ENCODE data around the gene SLC16A6. TPM values are rescaled to one million over a fixed set of nuclear protein-coding genes. Genes with fewer than 3 reads are reported as not detected.
"Not testable (repeated sequence)": the region's sequence is repeated elsewhere in the genome, so short reads cannot be mapped to it uniquely, and the experiment has no call there.

SLC16A6 gene
- total RNA-seq: 10 to 100 TPM in 1 of 9 donors, 1 to 10 TPM in 7, under 1 TPM in 1; 0.84 to 83.0 (median 2.6) TPM
- polyA plus RNA-seq: 10 to 100 TPM in 1 of 3 donors, 1 to 10 TPM in 1, under 1 TPM in 1; 0.47 to 59.7 (median 1.1) TPM
- long read RNA-seq, donor 1: 0 reads
- long read RNA-seq, donor 2: 0 reads
- long read RNA-seq, donor 3, partial matches to known transcripts: 0 of 3 reads
- long read RNA-seq, donor 3, other reads (novel, unspliced or antisense): 0 of 3 reads
- long read RNA-seq, donor 4, partial matches to known transcripts: 0 of 1 reads
- long read RNA-seq, donor 4, other reads (novel, unspliced or antisense): 1 of 1 reads
- long read RNA-seq, donor 5, partial matches to known transcripts: 0 of 4 reads
- long read RNA-seq, donor 5, other reads (novel, unspliced or antisense): 0 of 4 reads
- long read RNA-seq, donor 6: 0 reads
- long read RNA-seq, donor 7: 0 reads
- long read RNA-seq, donor 8: 0 reads
- long read RNA-seq, donor 9, partial matches to known transcripts: 0 of 1 reads
- long read RNA-seq, donor 9, other reads (novel, unspliced or antisense): 0 of 1 reads
- long read RNA-seq, donor 10: 0 reads

GRCh38 chr17:68290955-68291835 is at the start of gene SLC16A6, which contains the start of gene ARSG:
Gene SLC16A6, minus strand, starts transcription at chr17:68291127. Its CDS starts 12,807 bp downstream, at chr17:68278320.
Gene ARSG, plus strand, starts transcription at chr17:68291495. Its CDS starts 15,999 bp downstream, at chr17:68307494.
- peak in 6 of 7 donors; percentile 44 to 71 (median 66) for DNase-seq
- Histone ChIP-seq H3K4me1 (replicated peaks in 1 of 2) (peaks cover 13 to 24% of the 10 kb centered on the region in 2 donors), H3K27ac (peak within 1 kb of the TSS in 4 of 5 donors; percentile 0 to 91 (median 78)), H3K36me3 (replicated peaks in 1 of 2) (no peaks in the 10 kb centered on the region), H3K27me3 (no peaks in the 10 kb centered on the region), H3K9me3 (replicated peaks in 1 of 3) (no peaks in the 10 kb centered on the region), H3K4me3 (peak within 1 kb of the TSS; percentile 15 to 83 (median 39))
- no peak for TF ChIP-seq POLR2A (IDR thresholded peaks at IDR 0.05)
- no peak for TF ChIP-seq CTCF (IDR thresholded peaks at IDR 0.05)
- intact Hi-C loops (cut with DNase I): loop anchor here in 1 of 2 donors (10.0 kb wide), 1 partner anchor 94 kb away; no protein-coding TSS in a partner anchor
- WGBS, 4 donors: 0 to 1% (median 1%) methylated on average over 4 to 96 of the region's 96 CpGs

GRCh38 chr17:68334393-68334792 is 43.5 kb upstream of the SLC16A6 start:
- H3K27me3 ChIP-seq: no peaks in the 10 kb centered on the region
- H3K27ac ChIP-seq: no peak overlapping the region
- no peaks in the 10 kb centered on the region for H3K36me3 ChIP-seq (replicated peaks in 1 of 2)
- no peaks in the 10 kb centered on the region for H3K4me1 ChIP-seq (replicated peaks in 1 of 2)
- TF ChIP-seq CTCF (IDR thresholded peaks at IDR 0.05): no peak
- no peak for TF ChIP-seq POLR2A (IDR thresholded peaks at IDR 0.05)
- no peak overlapping the region for H3K4me3 ChIP-seq
- 91 to 97% (median 96%) methylated on average over 8 to 9 of the region's 9 CpGs for WGBS, 4 donors
- peaks cover 0 to 5% (median 0%) of the 10 kb centered on the region in 3 donors for H3K9me3 ChIP-seq (replicated peaks in 1 of 3)
- intact Hi-C loops (cut with DNase I): no loop called here
- no peak for DNase-seq

- H3K27ac ChIP-seq; H3K4me3 ChIP-seq; H3K27me3 ChIP-seq; H3K9me3 ChIP-seq (replicated peaks in 1 of 3); H3K36me3 ChIP-seq (replicated peaks in 1 of 2); DNase-seq; H3K4me1 ChIP-seq (replicated peaks in 1 of 2); intact Hi-C loops (cut with DNase I): not testable (repeated sequence)
- 90 to 96% (median 95%) methylated on average over 12 of the region's 12 CpGs for WGBS, 4 donors
These were observed 41.0 kb upstream of the SLC16A6 start for GRCh38 chr17:68331932-68332331.

- no peak for DNase-seq
- Histone ChIP-seq H3K9me3 (replicated peaks in 1 of 3) (peaks cover 0 to 5% (median 0%) of the 10 kb centered on the region in 3 donors), H3K36me3 (replicated peaks in 1 of 2) (no peaks in the 10 kb centered on the region), H3K4me1 (replicated peaks in 1 of 2) (no peaks in the 10 kb centered on the region), H3K27ac (no peak overlapping the region), H3K4me3 (no peak overlapping the region), H3K27me3 (no peaks in the 10 kb centered on the region)
- no peak for TF ChIP-seq POLR2A (IDR thresholded peaks at IDR 0.05)
- no peak for TF ChIP-seq CTCF (IDR thresholded peaks at IDR 0.05)
- intact Hi-C loops (cut with DNase I): no loop called here
- 93 to 100% (median 95%) methylated on average over 3 to 7 of the region's 7 CpGs for WGBS, 4 donors
These were observed 38.4 kb upstream of the SLC16A6 start for GRCh38 chr17:68329331-68329730.

Measured in adrenal gland (tissue), 19 donors.